ENCODE data around the gene TBC1D17.

TBC1D17 gene

DNA sequence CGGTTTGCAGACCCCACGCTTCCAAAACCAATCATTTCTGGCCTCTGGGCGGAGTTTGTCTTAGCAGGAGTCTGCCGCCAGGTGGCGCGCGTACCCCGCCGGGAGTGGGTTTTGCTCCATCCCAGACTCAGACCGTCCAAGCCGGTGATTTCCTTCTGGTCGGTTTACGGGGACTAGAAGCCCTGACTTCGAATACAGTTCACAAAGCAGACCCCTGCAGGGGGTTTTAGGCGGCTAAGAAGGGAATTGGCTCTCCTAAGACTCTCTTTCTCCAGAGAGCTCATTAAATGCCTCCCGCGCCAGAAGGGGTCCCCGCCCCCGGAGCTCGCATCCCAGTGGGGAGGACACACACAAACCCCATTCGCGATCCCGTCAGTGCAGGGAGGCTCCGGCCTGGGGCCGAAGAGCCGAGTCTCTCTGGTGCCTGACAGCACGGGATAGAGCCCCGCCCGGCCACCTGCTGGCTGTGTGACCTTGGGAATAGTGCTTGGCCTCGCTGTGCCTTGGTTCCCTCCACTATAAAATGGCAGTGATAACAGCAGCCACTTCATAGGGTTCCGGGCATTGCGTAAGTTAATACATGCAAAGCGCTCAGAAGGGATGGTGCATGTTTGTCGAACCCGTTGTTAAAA, 60.4 kb downstream of the TBC1D17 start:
- no peaks in the 10 kb centered on the region for H3K36me3 ChIP-seq (ENCODE audit: low read depth)
- no peaks in the 10 kb centered on the region for H3K9me3 ChIP-seq (ENCODE audit: severe bottlenecking)
- H3K4me3 ChIP-seq (ENCODE audit: severe bottlenecking), result peak overlapping the region; percentile 12
- H3K27ac ChIP-seq (ENCODE audit: poor library complexity, severe bottlenecking), result no peak overlapping the region
- no peaks in the 10 kb centered on the region for H3K4me1 ChIP-seq (ENCODE audit: insufficient read depth, poor library complexity, severe bottlenecking)
- TF ChIP-seq, protein P1, sequence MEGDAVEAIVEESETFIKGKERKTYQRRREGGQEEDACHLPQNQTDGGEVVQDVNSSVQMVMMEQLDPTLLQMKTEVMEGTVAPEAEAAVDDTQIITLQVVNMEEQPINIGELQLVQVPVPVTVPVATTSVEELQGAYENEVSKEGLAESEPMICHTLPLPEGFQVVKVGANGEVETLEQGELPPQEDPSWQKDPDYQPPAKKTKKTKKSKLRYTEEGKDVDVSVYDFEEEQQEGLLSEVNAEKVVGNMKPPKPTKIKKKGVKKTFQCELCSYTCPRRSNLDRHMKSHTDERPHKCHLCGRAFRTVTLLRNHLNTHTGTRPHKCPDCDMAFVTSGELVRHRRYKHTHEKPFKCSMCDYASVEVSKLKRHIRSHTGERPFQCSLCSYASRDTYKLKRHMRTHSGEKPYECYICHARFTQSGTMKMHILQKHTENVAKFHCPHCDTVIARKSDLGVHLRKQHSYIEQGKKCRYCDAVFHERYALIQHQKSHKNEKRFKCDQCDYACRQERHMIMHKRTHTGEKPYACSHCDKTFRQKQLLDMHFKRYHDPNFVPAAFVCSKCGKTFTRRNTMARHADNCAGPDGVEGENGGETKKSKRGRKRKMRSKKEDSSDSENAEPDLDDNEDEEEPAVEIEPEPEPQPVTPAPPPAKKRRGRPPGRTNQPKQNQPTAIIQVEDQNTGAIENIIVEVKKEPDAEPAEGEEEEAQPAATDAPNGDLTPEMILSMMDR (IDR thresholded peaks at IDR 0.05; ENCODE audit: poor library complexity, severe bottlenecking), result peak; percentile 96
- H3K27me3 ChIP-seq (ENCODE audit: insufficient read depth, poor library complexity, severe bottlenecking), result no peaks in the 10 kb centered on the region
- ATAC-seq (ENCODE audit: low read depth) (peak; percentile 84), DNase-seq (ENCODE audit: low spot score) (no peak)
